Stimulated activated CD4-positive, alpha-beta T cell treated with anti-CD3 and anti-CD28 coated beads, Interleukin-2, amount 100 ng/mL, for 48 hours (primary cell): ENCODE measurements around the gene RNF135.
"Not testable (repeated sequence)": the region's sequence is repeated elsewhere in the genome, so short reads cannot be mapped to it uniquely, and the experiment has no call there.

Experiments
- DNase-seq, 2 donors: peaks; one replicate each; pipeline ENCODE4 v3.0.0-alpha.2; 2020

The RNF135 gene

DNA sequence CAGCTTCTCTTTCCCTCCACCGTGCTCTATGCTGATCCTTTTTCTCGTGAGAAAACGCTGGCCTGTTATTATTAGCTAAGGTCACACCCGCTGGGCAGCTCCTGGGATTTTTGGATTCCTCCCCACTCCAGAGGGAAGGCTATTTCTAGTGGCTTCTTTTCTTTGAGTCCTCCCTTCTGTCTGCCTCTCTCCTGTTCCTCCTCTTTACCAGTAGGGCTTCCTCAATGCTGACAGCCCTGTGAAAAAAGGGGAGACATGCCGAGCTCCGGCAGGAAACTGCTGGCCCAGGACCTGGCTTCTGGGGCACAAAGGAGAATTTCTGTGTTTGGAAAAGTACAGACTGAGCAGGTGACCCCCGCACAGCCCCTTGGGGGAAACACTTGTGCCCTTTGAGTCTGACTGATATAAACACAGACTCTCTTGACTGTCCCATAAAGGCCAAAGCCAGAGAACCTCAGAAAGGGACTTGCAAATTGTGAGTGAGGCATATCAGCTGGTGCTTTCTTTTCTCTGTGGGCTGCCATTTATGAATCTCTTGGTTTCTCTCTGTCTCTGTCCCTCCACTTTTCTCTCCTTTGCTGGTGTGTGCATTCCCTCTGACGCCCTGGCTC is 14.0 kb upstream of the RNF135 start:
- DNase-seq, result no peak

DNA sequence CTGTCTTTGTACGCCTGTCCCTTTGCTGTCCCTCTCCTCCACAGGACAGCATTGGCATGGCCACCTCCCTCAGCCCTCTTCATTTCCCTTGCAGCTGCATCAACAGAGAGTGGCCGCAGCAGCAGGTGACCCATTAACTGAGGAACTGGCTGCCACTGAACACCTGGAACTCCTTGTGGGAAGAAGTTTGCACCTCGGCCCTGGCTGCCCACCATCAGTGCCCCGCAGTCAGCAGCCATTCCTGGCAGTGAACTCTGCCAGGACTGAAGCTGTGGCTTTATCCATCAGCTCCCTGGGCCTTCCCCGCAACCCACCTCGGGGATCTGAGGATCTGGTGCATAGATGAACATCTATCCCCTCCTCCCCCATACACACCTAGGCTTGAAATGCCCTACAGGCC is 13.1 kb upstream of the RNF135 start:
- DNase-seq, result no peak

DNA sequence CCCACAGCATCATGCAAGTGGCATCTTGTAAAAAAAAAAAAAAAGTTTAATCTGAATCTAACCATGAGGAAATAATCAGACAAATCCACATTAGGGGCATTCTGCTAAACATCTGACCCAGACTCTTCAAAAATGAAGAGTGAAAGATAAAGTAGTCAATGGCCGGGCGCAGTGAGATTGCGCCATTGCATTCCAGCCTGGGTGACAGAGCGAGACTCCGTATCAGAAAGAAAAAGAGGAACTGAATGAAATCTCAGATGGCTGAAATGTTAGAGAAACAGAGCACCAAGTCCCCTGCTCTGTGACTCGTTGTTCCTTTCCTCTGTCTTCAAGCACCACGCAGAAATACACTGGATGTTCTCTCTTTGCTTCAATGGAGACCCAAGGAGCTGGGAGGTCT is 12.7 kb upstream of the RNF135 start:
- DNase-seq, result no peak

DNA sequence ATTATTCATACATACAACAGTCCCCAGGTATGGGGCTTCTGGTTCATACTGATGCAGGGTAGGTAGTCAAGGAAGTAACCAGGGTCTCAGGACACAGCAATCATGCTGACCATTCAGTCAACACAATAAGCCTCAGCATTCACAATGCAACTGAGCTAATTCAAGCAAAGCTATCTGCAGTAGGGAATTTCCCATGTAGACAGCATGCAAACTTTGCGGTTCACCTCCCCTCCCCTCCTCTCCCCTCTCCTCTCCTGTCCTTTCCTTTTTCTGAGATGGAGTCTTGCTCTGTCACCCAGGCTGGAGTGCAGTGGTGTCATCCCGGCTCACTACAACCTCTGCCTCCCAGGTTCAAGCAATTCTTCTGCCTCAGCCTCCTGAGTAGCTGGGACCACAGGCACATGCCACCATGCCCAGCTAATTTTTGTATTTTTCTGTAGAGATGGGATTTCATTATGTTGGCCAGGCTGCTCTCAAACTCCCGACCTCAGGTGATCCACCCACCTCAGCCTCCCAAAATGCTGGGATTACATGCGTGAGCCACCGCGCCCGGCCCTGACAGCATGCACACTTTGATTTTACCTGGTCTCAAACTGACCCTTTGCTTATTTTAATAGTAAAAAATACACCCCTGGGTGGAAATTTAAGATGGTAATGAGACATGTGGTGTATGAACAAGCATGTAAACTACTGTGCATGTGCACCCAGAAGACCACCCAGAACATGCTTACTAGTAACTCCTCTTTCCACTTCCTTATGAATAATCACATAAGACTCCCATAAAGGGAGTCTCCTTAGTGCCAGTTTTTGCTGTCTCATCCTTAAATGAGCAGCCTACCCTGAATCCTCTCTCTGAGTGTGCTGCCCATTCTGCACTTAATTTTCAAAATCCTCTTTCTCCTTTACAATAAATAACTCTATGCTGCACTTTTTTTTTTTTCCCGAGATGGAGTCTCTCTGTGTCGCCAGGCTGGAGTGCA is 9.3 kb upstream of the RNF135 start:
- no peak for DNase-seq

DNA sequence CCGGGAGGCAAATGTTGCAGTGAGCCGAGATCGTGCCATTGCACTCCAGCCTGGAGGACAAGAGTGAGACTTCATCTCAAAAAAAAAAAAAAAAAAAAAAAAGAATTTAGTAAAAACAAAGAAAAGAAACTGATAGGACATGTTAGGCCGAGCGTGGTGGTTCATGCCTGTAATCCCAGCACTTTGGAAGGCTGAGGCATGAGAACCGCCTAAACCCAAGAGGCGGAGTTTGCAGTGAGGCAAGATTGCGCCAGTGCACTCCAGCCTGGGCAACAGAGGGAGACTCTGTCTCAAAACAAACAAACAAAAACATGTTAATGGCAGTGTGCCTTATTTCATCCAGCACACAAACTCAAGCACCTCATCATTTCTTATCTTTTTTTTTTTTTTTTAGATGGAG is 6.5 kb upstream of the RNF135 start:
- DNase-seq, result not testable (repeated sequence)

DNA sequence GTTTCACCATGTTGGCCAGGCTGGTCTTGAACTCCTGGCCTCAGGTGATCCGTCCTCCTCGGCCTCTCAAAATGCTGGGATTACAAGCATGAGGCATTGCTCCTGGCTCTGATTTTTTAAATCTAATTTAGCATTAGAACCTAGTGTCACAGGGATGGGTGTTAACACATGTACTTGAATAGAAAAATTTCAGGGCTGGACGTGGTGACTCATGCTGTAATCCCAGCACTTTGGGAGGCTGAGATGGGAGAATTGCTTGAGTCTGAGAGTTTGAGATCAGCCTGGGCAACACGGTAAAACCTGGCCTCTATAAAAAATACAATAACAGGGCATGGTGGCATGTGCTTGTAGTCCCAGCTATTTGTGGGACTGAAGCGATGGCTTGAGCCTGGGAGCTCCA is 6.0 kb upstream of the RNF135 start:
- no peak for DNase-seq

DNA sequence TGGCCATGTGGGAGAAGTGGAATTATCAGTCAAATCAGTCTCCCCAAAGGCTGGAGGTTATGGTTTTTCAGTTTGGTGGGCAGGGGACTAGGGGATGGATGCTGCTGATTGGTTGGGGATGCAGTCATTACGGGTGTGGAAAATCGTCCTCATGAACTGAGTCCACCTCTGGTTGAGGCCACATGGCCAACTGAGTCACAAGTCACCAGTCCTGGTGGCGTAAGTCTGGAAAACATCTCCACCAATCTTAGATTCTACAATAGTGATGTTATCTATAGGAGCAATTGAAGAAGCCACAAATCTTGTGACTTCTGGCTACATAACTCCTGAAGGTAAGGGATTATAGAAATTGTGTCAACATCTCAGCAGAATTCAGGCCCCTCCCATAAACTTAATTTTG is 5.2 kb upstream of the RNF135 start:
- DNase-seq, result no peak

DNA sequence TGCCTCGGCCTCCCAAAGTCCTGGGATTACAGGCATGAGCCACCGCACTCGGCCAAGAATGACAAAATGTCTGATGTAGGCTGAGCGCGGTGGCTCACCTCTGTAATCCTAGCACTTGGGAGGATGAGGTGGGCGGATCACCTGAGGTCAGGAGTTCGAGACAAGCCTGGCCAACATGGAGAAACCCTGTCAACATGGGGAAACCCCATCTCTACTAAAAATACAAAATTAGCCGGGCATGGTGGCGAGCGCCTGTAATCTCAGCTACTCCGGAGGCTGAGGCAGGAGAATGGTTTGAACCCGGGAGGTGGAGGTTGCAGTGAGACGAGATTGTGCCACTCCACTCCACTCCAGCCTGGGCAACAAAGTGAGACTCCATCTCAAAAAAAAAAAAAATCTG is 2.9 kb upstream of the RNF135 start:
- DNase-seq, result not testable (repeated sequence)

DNA sequence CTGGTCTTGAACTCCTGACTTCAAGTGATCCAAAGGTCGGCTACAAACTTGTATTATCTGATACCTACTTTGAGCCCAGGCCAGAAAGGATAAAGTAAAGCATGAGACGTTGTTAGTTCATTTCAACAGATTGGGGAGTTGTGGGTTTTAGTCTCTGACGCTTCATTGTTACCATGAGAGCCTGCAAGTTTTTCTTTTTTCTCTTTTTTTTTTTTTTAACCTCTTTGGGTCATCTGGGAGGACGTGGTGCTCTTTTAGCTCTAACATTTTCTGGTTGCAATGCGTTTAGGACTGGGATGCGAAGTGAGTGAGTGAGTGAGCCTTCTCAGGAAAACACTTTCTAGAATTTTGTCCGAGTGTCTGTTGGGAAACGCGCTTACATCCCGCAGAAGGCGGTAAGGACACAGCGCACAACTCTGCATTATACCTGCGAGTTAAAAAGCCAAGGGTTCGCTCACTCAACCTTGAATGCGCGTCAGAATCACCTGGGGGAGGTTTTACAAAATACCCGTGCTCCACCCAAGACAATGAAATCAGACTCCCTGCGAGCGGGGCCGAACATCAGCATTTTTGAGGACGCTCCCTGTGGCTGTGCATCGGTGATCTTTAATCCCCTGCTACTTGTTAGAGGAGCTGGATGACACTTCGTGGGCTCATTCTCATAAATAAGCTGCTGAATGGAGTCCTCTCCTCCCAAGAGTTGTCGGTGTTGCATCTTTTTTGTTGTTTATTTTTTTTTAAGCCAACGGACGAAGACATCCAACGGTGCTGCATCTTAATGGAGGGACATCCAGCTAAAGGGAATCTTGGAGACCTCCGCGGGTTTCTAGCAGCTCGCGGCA is 629 bp upstream of the RNF135 start:
- DNase-seq, result peak in 1 of 2 donors; percentile 20

DNA sequence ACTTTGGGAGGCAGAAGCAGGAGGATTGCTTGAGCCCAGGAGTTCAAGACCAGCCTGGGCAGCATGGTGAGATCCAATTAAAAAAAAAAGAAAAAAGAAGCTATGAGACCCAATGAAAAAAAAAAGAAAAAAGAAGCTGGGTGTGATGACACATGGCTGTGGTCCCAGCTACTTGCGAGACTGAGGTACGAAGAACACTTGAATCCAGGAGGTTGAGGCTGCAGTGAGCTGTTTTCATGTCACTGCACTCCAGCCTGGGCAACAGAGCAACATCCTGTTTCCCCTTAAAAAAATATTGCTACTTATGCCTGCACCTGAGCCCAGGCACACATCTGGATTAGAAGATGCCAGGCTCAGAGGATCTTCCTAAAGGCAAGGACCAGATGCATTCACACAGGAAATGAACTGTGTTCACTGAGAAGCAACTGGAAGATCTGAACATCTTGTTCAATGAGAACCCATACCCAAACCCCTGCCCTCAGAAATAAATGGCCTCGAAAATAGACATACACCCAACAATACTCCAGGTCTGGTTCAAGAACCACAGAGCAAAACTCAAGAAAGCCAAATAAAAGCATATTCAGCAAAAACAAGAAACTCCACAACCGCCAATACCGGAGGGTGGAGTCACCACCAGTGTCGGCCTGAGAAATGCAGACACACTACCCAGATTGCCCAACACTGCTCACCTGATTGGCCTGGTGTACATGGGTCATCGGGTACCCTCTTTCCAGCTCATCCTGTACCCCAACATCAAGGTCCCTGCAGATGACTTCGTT is 4.4 kb downstream of the RNF135 start:
- no peak for DNase-seq

DNA sequence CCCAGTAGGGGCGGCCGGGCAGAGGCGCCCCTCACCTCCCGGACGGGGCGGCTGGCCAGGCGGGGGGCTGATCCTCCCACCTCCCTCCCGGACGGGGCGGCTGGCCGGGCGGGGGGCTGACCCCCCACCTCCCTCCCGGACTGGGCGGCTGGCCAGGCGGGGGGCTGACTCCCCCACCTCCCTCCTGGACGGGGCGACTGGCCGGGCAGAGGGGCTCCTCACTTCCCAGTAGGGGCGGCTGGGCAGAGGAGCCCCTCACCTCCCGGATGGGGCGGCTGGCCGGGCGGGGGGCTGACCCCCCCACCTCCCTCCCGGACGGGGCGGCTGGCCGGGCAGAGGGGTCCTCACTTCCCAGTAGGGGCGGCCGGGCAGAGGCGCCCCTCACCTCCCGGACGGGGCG is 9.1 kb downstream of the RNF135 start:
- not testable (repeated sequence) for DNase-seq

DNA sequence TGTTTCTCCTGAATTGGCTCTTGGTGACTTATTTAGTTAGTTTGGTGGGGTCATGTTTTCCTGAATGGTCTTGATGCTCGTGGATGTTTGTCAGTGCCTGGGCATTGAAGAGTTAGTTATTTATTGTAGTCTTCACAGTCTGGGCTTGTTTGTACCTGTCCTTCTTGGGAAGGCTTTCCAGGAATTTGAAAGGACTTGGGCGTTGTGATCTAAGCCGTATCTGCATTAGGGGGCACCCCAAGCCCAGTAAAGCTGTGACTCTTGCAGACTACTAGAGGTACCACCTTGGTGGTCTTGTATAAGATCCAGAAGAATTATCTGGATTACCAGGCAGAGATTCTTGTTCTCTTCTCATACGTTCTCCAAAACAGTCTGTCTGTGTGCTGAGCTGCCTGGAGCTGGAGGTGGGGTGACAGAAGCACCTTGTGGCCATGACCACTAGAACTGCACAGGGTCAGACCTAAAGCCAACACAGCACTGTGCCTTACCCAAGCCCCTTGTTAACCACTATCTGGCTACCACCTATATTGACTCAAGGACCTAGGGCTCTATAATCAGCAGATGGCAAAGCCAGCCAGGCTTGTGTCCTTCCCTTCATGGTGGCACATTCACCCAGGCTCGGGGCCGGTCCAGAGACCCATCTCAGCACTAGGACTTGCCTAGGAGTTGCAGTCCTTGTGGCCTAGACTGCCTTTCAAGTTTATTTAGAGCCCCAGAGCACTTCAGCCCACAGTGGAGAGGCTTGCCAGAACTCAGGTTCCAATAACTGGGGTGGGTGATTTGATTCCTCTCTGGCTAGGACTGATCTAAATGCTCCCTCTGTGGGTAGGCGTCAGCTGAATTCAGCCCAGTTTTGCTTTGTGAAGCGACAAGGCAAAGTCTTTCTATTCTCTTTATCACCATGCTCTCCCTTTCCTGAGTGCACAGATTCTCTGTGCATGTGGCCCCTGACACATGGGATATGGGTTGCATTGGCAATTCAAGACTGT is 11.0 kb downstream of the RNF135 start:
- DNase-seq, result no peak

DNA sequence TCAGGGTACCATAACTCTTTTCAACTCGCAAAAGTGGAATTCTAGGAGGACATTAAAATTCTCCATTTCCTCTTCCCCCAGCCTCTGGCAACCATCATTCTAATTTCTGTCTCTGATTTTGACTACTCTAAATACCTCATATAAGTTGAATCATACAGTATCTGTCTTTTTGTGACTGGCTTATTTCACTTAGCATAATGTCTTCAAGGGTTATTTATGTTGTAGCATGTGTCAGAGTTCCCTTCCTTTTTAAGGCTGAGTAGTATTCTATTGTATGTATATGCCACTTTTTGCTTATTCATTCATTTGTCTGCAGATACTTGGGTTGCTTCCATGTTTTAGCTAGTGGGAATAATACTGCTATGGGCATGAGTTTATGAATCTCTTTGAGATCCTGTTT is 12.0 kb downstream of the RNF135 start:
- no peak for DNase-seq

DNA sequence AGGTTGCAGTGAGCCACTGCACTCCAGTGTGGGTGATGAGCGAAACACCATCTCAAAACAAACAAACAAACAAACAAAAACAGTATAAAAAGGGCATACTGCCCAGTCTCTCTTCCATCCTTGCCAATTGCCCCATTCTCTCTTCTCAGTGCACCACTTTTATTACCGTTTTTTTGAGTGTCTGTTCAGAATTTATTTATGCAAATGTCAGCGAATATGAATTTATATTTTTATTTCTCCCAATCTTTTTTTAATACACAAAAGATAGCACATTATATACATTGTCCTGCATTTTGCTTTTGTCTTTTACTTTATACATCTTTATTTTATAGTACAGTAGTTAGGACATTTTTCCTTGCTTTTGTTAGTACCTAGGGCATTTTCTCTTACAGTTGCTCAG is 19.6 kb downstream of the RNF135 start:
- DNase-seq, result no peak

DNA sequence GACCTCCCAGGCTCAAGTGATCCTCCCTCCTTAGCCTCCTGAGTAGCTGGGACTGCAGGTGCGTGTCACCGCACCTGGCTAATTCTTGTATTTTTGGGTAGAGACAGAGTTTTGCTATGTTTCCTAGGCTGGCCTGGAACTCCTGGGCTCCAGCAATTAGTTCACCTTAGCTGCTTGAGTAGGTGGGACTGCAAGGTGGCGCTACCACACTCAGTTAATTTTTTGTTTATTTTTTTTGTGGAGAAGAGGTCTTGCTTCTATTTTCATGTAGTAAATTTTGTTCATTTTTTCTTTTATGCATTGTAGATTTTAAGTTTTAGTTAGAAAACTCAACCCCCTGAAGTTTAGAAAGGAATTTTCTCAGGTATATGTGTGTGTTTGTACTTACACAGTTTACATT is 21.7 kb downstream of the RNF135 start:
- no peak for DNase-seq

DNA sequence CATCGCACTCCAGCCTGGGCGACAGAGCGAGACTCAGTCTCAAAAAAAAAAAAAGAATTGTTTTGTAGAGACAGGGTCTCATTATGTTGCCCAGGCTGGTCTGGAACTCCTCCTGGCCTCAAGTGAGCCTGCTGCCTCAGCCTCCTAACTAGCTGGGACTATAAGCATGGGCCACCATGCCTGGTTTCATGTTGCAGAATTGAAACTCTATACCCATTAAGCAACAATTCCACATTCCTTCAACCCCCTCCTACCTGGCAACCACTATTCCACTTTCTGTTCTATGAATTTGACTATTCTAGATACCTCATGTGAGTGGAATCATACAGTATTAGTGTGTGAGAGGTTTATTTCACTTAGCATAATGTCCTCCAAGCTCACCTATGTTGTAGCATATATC is 24.5 kb downstream of the RNF135 start:
- DNase-seq, result no peak

DNA sequence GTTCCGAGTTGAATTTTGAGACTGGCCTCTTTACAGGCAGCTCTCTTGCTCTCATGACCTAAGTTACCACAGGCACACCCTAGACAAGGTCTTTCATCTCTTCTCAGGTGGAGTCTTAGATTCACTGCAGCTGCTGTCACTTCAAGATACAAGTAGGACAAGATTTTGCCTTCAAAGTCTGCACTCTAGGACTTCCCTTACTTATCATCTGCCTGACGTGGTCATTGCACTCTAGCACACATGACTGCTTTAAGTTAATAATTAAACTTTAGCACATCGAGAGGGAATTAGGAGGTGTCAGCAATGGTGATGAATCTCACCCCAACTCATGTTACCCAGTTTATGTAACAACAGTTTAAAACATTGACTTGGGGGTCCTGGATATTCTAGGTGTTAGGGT is 25.6 kb downstream of the RNF135 start:
- DNase-seq, result no peak

DNA sequence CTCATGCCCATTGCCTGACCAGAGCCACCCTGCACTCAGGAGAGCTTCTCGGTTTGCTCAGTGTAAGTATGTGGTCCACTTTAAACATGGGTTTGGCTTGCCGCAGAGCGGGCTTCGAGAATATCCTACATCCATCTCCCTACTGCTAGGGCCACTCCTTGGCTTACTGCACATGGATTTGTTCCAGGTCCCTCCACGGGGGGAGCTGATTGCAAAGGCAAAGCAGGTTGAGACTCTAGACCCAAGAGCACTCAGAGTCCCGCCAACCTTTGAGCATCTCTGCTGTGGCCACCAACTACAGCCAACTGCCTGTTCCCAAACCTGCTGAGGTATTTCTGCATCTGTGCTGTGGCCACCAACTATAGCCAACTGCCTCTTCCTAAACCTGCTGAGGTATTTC is 26.4 kb downstream of the RNF135 start:
- DNase-seq, result no peak

DNA sequence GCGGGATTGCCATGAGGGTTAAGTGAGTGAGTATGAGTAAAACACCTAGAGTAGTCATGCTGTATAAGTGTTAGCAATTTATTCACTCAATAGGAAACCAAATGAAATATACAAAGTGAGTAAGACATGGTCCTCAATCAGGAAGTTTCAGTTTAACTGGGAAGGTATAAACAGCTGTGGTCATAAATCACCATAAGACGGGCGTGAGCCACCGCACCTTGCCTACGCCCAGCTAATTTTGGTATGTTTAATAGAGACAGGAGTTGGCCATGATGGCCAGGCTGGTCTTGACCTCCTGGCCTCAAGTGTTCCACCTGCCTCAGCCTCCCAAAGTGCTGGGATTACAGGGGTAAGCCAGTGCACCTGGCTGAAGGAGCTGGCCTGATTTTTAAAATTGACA is 27.0 kb downstream of the RNF135 start:
- DNase-seq, result no peak

DNA sequence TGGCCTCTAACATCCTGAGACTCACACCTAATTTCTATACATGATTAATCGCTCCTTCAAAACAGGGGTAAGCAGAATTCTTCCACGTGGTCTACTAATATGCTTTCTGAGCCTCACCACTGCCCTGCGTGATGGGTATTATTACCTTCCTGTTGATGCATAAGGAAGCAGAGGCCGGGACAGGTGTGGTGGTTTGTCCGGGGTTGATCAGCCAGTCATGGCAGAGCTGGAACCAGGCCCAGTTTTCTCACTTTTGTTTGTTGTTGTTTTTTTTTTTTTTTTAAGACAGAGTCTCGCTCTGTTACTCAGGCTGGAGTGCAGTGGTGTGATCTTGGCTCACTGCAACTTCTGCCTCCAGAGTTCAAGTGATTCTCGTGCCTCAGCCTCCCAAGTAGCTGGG is 31.2 kb downstream of the RNF135 start:
- no peak for DNase-seq

DNA sequence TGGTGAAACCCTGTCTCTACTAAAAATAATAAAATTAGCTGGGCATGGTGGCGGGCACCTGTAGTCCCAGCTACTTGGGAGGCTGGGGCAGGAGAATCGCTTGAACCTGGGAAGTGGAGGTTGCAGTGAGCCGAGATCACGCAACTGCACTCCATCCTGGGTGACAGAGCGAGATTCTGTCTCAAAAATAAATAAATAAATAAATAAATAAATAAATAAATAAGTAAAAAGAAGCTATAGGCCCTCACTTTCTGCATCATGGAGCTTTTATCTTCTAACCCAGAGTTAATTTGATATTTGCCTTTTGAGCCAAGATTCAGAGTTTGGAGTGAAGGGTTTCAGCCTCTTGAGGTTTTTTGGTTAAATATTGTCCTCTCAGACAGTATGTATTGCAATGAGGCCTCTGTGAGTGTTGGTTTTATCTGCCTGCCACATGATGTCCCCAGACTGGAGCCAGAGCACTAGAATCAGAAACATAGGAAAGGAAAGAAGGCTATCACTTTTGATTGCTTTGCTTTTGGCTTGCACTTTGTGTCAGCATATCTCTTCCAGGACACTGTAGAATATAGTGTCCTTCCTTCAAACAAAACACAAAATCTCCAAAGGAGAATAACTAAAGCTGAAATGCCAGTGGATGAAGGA is 32.5 kb downstream of the RNF135 start:
- no peak for DNase-seq
